Parathyroid adenoma (tissue), 2 donors: ENCODE data around the gene CCN6.

Source experiments
- H2AFZ ChIP-seq: fragments of 300-600 bp; sonication (generic); one replicate; pipeline ENCODE4 v1.7.0; 2017; ENCODE audit warnings: antibody characterized with exemption, mild to moderate bottlenecking
- H3K27ac ChIP-seq: fragments of 300-600 bp; sonication (generic); one replicate; pipeline ENCODE4 v1.7.0; 2017
- H3K27me3 ChIP-seq: fragments of 300-600 bp; sonication (generic); one replicate; pipeline ENCODE4 v1.7.0; 2017; ENCODE audit warnings: low read length; ENCODE audit not compliant: control insufficient read depth, insufficient read depth
- H3K36me3 ChIP-seq: fragments of 300-600 bp; sonication (generic); one replicate; pipeline ENCODE4 v1.7.0; 2017; ENCODE audit warnings: low read length; ENCODE audit not compliant: control insufficient read depth, insufficient read depth
- H3K4me1 ChIP-seq: fragments of 300-600 bp; sonication (generic); one replicate; pipeline ENCODE4 v1.7.0; 2017; ENCODE audit warnings: control low read depth
- H3K4me2 ChIP-seq: fragments of 300-600 bp; sonication (generic); one replicate; pipeline ENCODE4 v1.7.0; 2017; ENCODE audit warnings: low read length
- H3K4me3 ChIP-seq: fragments of 300-600 bp; sonication (generic); one replicate; pipeline ENCODE4 v1.7.0; 2017; ENCODE audit warnings: low read depth, low read length
- H3K79me2 ChIP-seq: fragments of 300-600 bp; sonication (generic); one replicate; pipeline ENCODE4 v1.7.0; 2017; ENCODE audit warnings: control low read depth
- H3K9ac ChIP-seq: fragments of 300-600 bp; sonication (generic); one replicate; pipeline ENCODE4 v1.7.0; 2017; ENCODE audit warnings: mild to moderate bottlenecking
- H3K9me3 ChIP-seq: fragments of 300-600 bp; sonication (generic); one replicate; pipeline ENCODE4 v1.7.0; 2017; ENCODE audit warnings: low read length; ENCODE audit not compliant: control insufficient read depth
- CTCF ChIP-seq: fragments of 300-600 bp; sonication (generic); IDR thresholded peaks from one replicate; pipeline ENCODE4 v1.7.0; 2017; ENCODE audit warnings: antibody characterized with exemption, mild to moderate bottlenecking
- donor health status: primary hyperparathyroidism.

The CCN6 gene

GRCh38 chr6:112058243-112059032, 4.5 kb downstream of the CCN6 start:
- H3K27ac ChIP-seq = no peak overlapping the region
- no peak overlapping the region for H3K4me3 ChIP-seq
- no peaks in the 10 kb centered on the region for H3K4me1 ChIP-seq
- no peaks in the 10 kb centered on the region for H3K79me2 ChIP-seq
- no peak overlapping the region for H3K9ac ChIP-seq
- no peak overlapping the region for H3K4me2 ChIP-seq
- no peaks in the 10 kb centered on the region for H3K36me3 ChIP-seq
- no peaks in the 10 kb centered on the region for H3K9me3 ChIP-seq
- no peak overlapping the region for H2AFZ ChIP-seq
- TF ChIP-seq CTCF = no peak
- no peaks in the 10 kb centered on the region for H3K27me3 ChIP-seq

- no peak overlapping the region for H2AFZ ChIP-seq
- H3K27ac ChIP-seq = no peak overlapping the region
- H3K4me1 ChIP-seq = peaks cover 10% of the 10 kb centered on the region
- no peak overlapping the region for H3K9ac ChIP-seq
- H3K4me2 ChIP-seq = no peak overlapping the region
- no peaks in the 10 kb centered on the region for H3K36me3 ChIP-seq
- H3K4me3 ChIP-seq = no peak overlapping the region
- H3K79me2 ChIP-seq = no peaks in the 10 kb centered on the region
- TF ChIP-seq CTCF = no peak
- H3K27me3 ChIP-seq = no peaks in the 10 kb centered on the region
- no peaks in the 10 kb centered on the region for H3K9me3 ChIP-seq
These were observed 7.7 kb downstream of the CCN6 start for GRCh38 chr6:112061605-112062004.

GRCh38 chr6:112062966-112063365, 9.1 kb downstream of the CCN6 start:
- Histone ChIP-seq H3K9ac (no peak overlapping the region), H2AFZ (no peak overlapping the region), H3K27me3 (no peaks in the 10 kb centered on the region), H3K4me2 (no peak overlapping the region), H3K36me3 (no peaks in the 10 kb centered on the region), H3K4me1 (peaks cover 10% of the 10 kb centered on the region), H3K4me3 (no peak overlapping the region), H3K9me3 (no peaks in the 10 kb centered on the region), H3K27ac (no peak overlapping the region), H3K79me2 (no peaks in the 10 kb centered on the region)
- TF ChIP-seq CTCF = no peak

- no peak for TF ChIP-seq CTCF
- Histone ChIP-seq H3K4me1 (peaks cover 10% of the 10 kb centered on the region), H3K4me2 (no peak overlapping the region), H3K36me3 (no peaks in the 10 kb centered on the region), H3K27ac (no peak overlapping the region), H2AFZ (peak overlapping the region; percentile 12), H3K79me2 (no peaks in the 10 kb centered on the region), H3K4me3 (no peak overlapping the region), H3K27me3 (no peaks in the 10 kb centered on the region), H3K9me3 (no peaks in the 10 kb centered on the region), H3K9ac (no peak overlapping the region)
These were observed 11.6 kb downstream of the CCN6 start for GRCh38 chr6:112065426-112065986.

GRCh38 chr6:112066606-112067005, 12.7 kb downstream of the CCN6 start:
- no peak overlapping the region for H3K4me2 ChIP-seq
- H3K79me2 ChIP-seq = no peaks in the 10 kb centered on the region
- H3K36me3 ChIP-seq = no peaks in the 10 kb centered on the region
- H3K4me3 ChIP-seq = no peak overlapping the region
- H3K4me1 ChIP-seq = peaks cover 10% of the 10 kb centered on the region
- TF ChIP-seq CTCF = no peak
- no peaks in the 10 kb centered on the region for H3K9me3 ChIP-seq
- H3K9ac ChIP-seq = no peak overlapping the region
- no peaks in the 10 kb centered on the region for H3K27me3 ChIP-seq
- peak overlapping the region; percentile 2 for H3K27ac ChIP-seq
- H2AFZ ChIP-seq = peak overlapping the region; percentile 29
